ENCODE measurements around the gene SPATS2.
A peak's percentile ranks its signal among the peaks of the same experiment; 100 is the strongest.

The SPATS2 gene

DNA sequence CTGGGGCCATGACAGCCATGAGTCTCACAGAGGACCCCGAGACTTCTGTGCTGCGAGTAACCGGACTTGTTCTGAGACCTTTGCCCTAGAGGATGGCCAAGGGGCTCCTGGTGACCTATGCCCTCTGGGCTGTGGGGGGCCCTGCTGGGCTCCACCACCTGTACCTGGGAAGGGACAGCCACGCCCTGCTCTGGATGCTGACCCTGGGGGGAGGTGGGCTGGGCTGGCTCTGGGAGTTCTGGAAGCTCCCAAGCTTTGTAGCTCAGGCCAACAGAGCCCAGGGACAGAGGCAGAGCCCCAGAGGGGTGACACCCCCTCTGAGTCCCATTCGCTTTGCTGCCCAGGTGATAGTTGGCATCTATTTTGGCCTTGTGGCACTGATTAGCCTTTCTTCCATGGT, 18.5 kb upstream of the SPATS2 start:
- H3K4me3 ChIP-seq (ENCODE audit: low read depth, low read length), result no peak overlapping the region
- no peak for DNase-seq (ENCODE audit: low read depth, low spot score)
- TF ChIP-seq, protein P1, sequence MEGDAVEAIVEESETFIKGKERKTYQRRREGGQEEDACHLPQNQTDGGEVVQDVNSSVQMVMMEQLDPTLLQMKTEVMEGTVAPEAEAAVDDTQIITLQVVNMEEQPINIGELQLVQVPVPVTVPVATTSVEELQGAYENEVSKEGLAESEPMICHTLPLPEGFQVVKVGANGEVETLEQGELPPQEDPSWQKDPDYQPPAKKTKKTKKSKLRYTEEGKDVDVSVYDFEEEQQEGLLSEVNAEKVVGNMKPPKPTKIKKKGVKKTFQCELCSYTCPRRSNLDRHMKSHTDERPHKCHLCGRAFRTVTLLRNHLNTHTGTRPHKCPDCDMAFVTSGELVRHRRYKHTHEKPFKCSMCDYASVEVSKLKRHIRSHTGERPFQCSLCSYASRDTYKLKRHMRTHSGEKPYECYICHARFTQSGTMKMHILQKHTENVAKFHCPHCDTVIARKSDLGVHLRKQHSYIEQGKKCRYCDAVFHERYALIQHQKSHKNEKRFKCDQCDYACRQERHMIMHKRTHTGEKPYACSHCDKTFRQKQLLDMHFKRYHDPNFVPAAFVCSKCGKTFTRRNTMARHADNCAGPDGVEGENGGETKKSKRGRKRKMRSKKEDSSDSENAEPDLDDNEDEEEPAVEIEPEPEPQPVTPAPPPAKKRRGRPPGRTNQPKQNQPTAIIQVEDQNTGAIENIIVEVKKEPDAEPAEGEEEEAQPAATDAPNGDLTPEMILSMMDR (IDR thresholded peaks at IDR 0.05; ENCODE audit: insufficient read depth, low read length, missing control alignments), result no peak
- ChIA-PET CTCF (interaction anchor here (1.0 to 26.7 kb wide), 8 partner anchors 9 to 233 kb away, joined by 3 to 1125 read pairs (median 89); partner anchors contain the start of genes C1QL4 and PRPH), POLR2A (no interaction called here)

DNA sequence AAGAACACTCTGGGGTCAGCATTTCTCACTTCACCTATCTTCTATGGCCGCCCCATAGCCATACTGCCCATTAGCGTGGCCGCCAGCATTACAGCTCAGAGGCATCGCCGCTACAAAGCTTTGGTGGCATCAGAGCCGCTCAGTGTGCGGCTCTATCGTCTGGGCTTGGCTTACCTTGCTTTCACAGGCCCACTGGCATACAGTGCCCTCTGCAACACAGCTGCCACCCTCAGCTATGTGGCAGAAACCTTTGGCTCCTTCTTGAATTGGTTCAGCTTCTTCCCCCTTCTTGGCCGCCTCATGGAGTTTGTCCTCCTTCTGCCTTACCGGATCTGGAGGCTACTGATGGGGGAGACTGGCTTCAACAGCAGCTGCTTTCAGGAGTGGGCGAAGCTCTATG, 18.0 kb upstream of the SPATS2 start:
- no peak overlapping the region for H3K4me3 ChIP-seq (ENCODE audit: low read depth, low read length)
- no peak for DNase-seq (ENCODE audit: low read depth, low spot score)
- ChIA-PET POLR2A (no interaction called here), CTCF (interaction anchor here (3.9 to 26.7 kb wide), 5 partner anchors 8 to 232 kb away, joined by 39 to 1125 read pairs (median 289); partner anchors contain the start of genes C1QL4 and PRPH)
- TF ChIP-seq, protein P1 (IDR thresholded peaks at IDR 0.05; ENCODE audit: insufficient read depth, low read length, missing control alignments), result no peak

DNA sequence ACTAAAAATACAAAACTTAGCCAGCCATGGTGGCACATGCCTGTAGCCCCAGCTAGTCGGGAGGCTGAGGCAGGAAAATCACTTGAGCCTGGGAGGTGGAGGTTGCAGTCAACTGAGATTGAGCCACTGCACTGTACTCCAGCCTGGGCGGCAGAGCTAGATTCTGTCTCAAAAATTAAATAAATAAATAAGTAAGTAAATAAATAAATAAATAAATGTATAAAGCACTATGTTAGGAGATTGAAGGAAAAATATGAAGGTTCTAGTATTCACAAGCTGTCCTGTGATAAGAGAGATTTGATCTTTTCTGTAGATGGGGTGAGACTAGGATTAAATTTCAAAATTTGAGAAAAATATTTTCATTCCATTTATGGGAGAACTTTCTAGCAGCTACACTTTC, 14.9 kb upstream of the SPATS2 start:
- ChIA-PET POLR2A (no interaction called here), CTCF (interaction anchor here (1.2 to 26.7 kb wide), 6 partner anchors 9 to 159 kb away, joined by 4 to 1125 read pairs (median 166); partner anchors contain the start of genes C1QL4, PRPH and SPATS2)
- no peak overlapping the region for H3K4me3 ChIP-seq (ENCODE audit: low read depth, low read length)
- DNase-seq (ENCODE audit: low read depth, low spot score), result no peak
- TF ChIP-seq, protein P1 (IDR thresholded peaks at IDR 0.05; ENCODE audit: insufficient read depth, low read length, missing control alignments), result no peak

DNA sequence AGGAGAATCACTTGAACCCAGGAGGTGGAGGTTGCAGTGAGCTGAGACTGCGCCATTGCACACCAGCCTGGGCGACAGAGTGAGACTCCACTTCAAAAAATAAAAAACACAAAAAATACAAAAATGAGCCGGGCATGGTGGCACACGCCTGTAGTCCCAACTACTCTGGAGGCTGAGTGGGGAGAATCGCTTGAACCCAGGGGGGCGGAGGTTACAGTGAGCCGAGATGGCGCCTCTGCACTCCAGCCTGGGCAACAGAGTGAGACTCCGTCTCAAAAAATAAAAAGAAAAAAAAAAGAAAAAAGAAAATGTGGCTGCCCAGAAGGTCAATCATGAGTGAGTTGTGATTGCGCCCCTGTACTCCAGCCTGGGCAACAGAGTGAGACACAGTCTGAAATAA, 11.3 kb upstream of the SPATS2 start:
- TF ChIP-seq, protein P1 (IDR thresholded peaks at IDR 0.05; ENCODE audit: insufficient read depth, low read length, missing control alignments), result no peak
- ChIA-PET POLR2A (no interaction called here), CTCF (interaction anchor here (1.8 to 26.7 kb wide), 13 partner anchors 7 to 225 kb away, joined by 4 to 1125 read pairs (median 60); partner anchors contain the start of genes C1QL4, DNAJC22, PRPH and SPATS2)
- no peak for DNase-seq (ENCODE audit: low read depth, low spot score)
- H3K4me3 ChIP-seq (ENCODE audit: low read depth, low read length), result no peak overlapping the region

DNA sequence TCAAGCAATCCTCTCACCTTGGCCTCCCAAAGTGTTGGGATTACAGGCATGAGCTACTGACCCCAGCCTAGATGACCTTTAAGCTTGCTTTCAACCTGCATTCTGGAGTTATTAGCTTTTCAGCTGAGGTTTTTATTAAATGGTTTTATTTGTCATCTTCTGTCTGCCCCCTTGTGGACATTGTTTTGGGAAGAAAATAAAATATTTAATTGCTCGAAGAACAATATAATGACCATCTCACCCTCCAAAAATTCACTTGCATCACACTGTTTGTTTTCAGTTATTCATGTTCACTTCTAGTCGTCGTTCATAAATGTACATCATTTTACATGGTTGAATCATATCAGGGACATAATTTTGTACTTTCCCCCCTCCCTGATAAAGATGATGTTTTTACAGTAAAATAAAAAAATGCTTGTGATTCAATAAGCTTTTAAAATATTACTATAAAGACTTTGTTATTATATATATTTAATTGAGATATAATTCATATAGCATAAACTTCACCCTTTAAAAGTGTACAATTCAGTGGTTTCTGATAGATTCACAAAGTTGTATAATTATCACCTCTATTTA, 10.1 kb upstream of the SPATS2 start:
- ChIA-PET POLR2A (no interaction called here), CTCF (interaction anchor here (0.6 to 26.7 kb wide), 47 partner anchors 9 to 342 kb away, joined by 3 to 1125 read pairs (median 8); partner anchors contain the start of genes C1QL4, DNAJC22, PRPH and SPATS2)
- TF ChIP-seq, protein P1 (IDR thresholded peaks at IDR 0.05; ENCODE audit: insufficient read depth, low read length, missing control alignments), result peak; percentile 25
- H3K4me3 ChIP-seq (ENCODE audit: low read depth, low read length), result no peak overlapping the region
- no peak for DNase-seq (ENCODE audit: low read depth, low spot score)

DNA sequence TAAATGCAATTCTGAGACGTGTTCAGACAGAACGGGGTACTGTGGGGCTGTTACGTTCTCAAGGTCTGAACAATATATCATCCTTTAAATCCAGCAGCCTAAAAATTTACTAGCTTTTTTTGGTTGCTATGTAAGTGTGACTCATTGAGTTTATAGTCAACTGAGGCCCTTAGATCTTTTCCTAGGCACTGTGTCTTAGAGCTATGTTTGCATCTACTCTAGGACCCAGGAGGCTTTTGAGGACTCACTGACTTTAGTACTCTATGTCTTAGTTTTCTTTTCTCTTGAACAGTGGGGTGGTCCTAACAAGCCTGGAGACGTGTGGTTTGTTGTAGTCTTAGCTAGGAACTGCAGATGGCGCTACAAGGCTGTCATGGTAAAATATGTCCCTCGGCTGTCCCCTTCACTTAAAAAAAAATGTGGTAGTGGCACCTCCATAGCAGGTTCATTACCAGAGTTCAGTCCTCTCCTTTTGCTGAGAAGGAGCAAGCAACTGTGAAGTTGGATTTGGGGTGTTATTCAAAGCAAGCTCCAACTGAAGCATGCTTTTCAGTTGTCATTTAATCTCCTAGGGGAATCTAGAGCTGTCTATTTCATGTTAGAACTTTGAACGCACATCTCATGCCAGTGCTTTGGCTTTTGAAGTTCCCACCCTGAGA, 8.7 kb upstream of the SPATS2 start:
- H3K4me3 ChIP-seq (ENCODE audit: low read depth, low read length), result no peak overlapping the region
- TF ChIP-seq, protein P1 (IDR thresholded peaks at IDR 0.05; ENCODE audit: insufficient read depth, low read length, missing control alignments), result peak; percentile 59
- DNase-seq (ENCODE audit: low read depth, low spot score), result no peak
- ChIA-PET CTCF (interaction anchor here (0.7 to 26.7 kb wide), 71 partner anchors 9 to 405 kb away, joined by 3 to 1125 read pairs (median 5); partner anchors contain the start of genes C1QL4, DNAJC22, PRPF40B and PRPH), POLR2A (interaction anchor here (0.6 to 1.5 kb wide), 4 partner anchors 8 to 196 kb away, joined by 3 to 16 read pairs (median 6); partner anchors contain the start of gene SPATS2)

Data from AG04449 (cell line).